Sigmoid colon (tissue), 4 donors: ENCODE data around the gene IGSF6.

Experiments used
- EP300 ChIP-seq, 4 donors: sonication (generic); formaldehyde crosslinking; IDR thresholded peaks; one replicate each; pipeline ENCODE4 v1.6.1; 2017; ENCODE audit warnings: antibody characterized with exemption in 4 of 4
- POLR2A ChIP-seq, 2 donors: fragments of 450-650 bp; IDR thresholded peaks; one replicate each; pipeline ENCODE4 v1.6.1; 2016; ENCODE audit warnings: antibody characterized with exemption in 2 of 2, mild to moderate bottlenecking in 2 of 2, moderate library complexity in 2 of 2
- POLR2AphosphoS5 ChIP-seq, 4 donors: sonication (generic); formaldehyde crosslinking; IDR thresholded peaks; one replicate each; pipeline ENCODE4 v1.6.1; 2017; ENCODE audit warnings: antibody characterized with exemption in 4 of 4
- TF ChIP-seq, protein P1 (sequence below), 4 experiments: fragments of 450-650 bp in 3 of 4; fragments of 200-600 bp in 1 of 4; IDR thresholded peaks; one replicate each; pipeline ENCODE4 v1.5.1; 2016 to 2019; ENCODE audit warnings: antibody characterized with exemption in 4 of 4, mild to moderate bottlenecking in 3 of 4, moderate library complexity in 2 of 4

- no peak for TF ChIP-seq EP300 (IDR thresholded peaks at IDR 0.05)
- no peak for TF ChIP-seq POLR2A (IDR thresholded peaks at IDR 0.05)
- TF ChIP-seq, protein P1, sequence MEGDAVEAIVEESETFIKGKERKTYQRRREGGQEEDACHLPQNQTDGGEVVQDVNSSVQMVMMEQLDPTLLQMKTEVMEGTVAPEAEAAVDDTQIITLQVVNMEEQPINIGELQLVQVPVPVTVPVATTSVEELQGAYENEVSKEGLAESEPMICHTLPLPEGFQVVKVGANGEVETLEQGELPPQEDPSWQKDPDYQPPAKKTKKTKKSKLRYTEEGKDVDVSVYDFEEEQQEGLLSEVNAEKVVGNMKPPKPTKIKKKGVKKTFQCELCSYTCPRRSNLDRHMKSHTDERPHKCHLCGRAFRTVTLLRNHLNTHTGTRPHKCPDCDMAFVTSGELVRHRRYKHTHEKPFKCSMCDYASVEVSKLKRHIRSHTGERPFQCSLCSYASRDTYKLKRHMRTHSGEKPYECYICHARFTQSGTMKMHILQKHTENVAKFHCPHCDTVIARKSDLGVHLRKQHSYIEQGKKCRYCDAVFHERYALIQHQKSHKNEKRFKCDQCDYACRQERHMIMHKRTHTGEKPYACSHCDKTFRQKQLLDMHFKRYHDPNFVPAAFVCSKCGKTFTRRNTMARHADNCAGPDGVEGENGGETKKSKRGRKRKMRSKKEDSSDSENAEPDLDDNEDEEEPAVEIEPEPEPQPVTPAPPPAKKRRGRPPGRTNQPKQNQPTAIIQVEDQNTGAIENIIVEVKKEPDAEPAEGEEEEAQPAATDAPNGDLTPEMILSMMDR (IDR thresholded peaks at IDR 0.05): no peak
- TF ChIP-seq POLR2AphosphoS5 (IDR thresholded peaks at IDR 0.05): no peak
These were observed 1.9 kb downstream of the IGSF6 start for GRCh38 chr16:21650521-21650920.
